Measurements from ENCODE around the gene GLT6D1. TPM values are rescaled to one million over a fixed set of nuclear protein-coding genes. Genes with fewer than 3 reads are reported as not detected.

GLT6D1 gene
- total RNA-seq, 5 donors from 2014 or later (not counting 1 experiment from before 2014, with no cell fraction given), result not detected

DNA sequence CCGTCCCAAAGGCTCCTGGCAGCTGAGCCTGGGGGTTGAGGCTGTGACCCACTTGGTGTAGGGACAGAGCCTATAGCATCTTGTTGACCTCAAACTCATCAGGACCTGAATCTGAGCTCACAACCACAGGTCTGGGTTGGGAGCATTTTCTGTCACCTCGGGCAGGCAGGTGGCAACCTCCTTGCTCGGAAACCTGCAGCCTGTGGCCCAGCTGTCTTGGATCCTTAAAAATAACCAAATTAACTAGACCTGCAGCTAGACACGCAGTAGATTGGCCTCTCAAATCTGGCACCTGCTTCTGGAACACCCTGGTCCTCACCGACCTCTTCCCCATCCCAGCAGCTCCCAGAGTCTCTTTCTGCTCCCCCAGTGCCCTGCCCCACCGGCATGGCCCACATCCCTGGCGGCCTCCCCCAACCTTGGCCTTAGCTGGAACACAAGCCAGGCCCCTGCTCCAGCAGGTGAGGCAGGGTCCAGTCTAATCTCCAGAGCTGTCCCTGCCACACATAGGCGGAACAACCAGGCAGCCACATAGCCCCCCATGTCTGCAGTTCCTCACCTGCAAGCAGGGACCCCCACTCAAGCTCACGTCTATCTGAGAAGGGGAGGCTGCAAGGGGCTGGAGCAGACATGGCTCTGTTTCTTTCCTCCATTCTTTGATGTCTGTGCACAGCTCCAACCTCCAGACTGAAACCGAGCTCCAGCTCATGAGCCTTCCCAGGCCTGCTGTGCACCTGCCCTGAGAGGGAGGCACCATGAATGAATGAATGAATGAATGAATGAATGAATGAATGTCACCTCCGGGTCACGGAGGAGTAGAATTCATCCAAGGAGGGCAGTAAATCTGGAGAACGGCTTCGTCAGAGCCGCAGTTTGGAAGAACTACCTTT is 49.5 kb downstream of the GLT6D1 start:
- WGBS (ENCODE audit: insufficient coverage), result 58% methylated on average over 11 of the region's 15 CpGs
- Mint-ChIP-seq H3K36me3 (no peaks in the 10 kb centered on the region), H3K27ac (no peak overlapping the region), H3K4me3 (no peak overlapping the region), H3K9me3 (peaks cover 0 to 2% (median 2%) of the 10 kb centered on the region in 3 donors), H3K4me1 (no peaks in the 10 kb centered on the region), H3K27me3 (peaks cover 16 to 30% of the 10 kb centered on the region in 2 donors)
- Histone ChIP-seq H3K4me3 (ENCODE audit: control insufficient read depth in 1 of 2, extremely low read depth in 1 of 2, low read length in 1 of 2) (no peak overlapping the region), H3K27ac (ENCODE audit: low read length) (no peak overlapping the region), H3K4me1 (ENCODE audit: control insufficient read depth in 1 of 2, extremely low read depth in 1 of 2, insufficient read depth in 2 of 2, low read length in 2 of 2) (no peaks in the 10 kb centered on the region), H3K36me3 (ENCODE audit: control insufficient read depth in 2 of 2, extremely low read depth in 1 of 2, insufficient read depth in 1 of 2, low read length in 1 of 2) (no peaks in the 10 kb centered on the region), H3K27me3 (replicated peaks in 1 of 2; ENCODE audit: control insufficient read depth in 2 of 2, extremely low read depth in 1 of 2, insufficient read depth in 2 of 2, low read length in 1 of 2) (peaks cover 0 to 40% of the 10 kb centered on the region in 2 experiments), H3K9me3 (no peaks in the 10 kb centered on the region)
- CTCF ChIA-PET, result no interaction called here
- DNase-seq, result no peak
- ATAC-seq (replicated peaks in 1 of 4), result no peak
- POLR2A ChIA-PET, result no interaction called here

DNA sequence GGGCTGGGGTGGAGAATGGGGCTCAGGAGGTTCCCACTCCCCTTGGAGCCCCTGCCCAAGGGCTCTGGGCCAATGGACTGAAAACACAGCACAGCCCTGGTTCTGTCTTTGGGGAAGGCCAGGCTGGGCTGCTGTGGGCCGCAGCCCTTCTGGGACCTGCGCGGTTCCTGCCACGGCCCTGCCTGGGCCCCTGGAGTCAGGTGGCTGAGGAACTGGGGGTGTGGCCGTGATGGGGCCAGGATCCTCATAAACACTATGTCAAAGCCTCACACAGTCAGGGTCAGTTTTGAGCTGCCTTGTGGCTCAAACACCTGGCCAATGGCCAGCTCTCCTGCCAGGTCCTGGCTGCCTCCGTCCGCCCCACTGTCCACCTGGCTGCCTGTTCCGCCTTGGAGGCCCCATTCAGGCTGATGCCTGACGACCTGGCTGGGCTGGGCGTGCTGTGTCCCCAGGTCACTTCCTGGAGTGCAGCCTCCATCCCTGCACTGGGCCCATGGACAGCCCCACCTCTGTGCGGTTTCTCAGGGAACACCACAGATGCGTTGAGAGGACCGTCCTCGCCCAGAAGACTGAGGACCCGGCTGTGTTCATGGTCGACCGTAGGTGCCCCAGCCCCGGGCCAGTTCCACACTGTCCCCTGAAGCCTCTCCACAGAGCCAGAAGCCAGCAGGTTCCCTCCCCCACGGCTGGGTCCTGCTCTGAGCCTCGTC is 50.3 kb downstream of the GLT6D1 start:
- H3K27me3 ChIP-seq (replicated peaks in 1 of 2; ENCODE audit: control insufficient read depth in 2 of 2, extremely low read depth in 1 of 2, insufficient read depth in 2 of 2, low read length in 1 of 2), result peaks cover 0 to 44% of the 10 kb centered on the region in 2 experiments
- no peaks in the 10 kb centered on the region for H3K9me3 Mint-ChIP-seq
- H3K4me3 Mint-ChIP-seq, result no peak overlapping the region
- no peak overlapping the region for H3K27ac ChIP-seq (ENCODE audit: low read length)
- no peaks in the 10 kb centered on the region for H3K4me1 Mint-ChIP-seq
- H3K27ac Mint-ChIP-seq, result no peak overlapping the region
- POLR2A ChIA-PET, result no interaction called here
- peaks cover 14 to 34% of the 10 kb centered on the region in 2 donors for H3K27me3 Mint-ChIP-seq
- WGBS (ENCODE audit: insufficient coverage), result 76% methylated on average over 14 of the region's 20 CpGs
- no peaks in the 10 kb centered on the region for H3K9me3 ChIP-seq
- H3K36me3 Mint-ChIP-seq, result no peaks in the 10 kb centered on the region
- DNase-seq (no peak), ATAC-seq (replicated peaks in 1 of 4) (no peak)
- no peaks in the 10 kb centered on the region for H3K4me1 ChIP-seq (ENCODE audit: control insufficient read depth in 1 of 2, extremely low read depth in 1 of 2, insufficient read depth in 2 of 2, low read length in 2 of 2)
- CTCF ChIA-PET, result no interaction called here
- H3K4me3 ChIP-seq (ENCODE audit: control insufficient read depth in 1 of 2, extremely low read depth in 1 of 2, low read length in 1 of 2), result no peak overlapping the region
- H3K36me3 ChIP-seq (ENCODE audit: control insufficient read depth in 2 of 2, extremely low read depth in 1 of 2, insufficient read depth in 1 of 2, low read length in 1 of 2), result no peaks in the 10 kb centered on the region

DNA sequence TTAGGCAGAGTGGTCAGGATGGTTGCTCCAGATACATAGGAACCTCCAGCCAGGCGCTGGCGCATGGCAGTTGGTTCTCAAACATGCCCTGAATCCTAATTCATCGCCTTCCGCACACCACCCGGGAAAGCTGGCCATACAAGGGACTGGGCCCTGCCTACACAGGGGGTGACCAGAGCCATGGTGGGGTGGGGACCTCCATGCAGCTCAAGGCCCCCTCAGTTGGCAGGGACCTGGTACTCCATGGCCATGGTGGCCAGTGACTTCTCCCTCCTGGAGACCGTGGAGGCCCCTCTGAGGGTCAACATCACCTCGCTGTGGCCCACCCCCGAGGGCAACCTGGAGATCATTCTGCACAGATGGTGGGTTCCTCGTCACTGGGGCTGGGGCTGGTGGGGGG is 51.0 kb downstream of the GLT6D1 start:
- DNase-seq, result no peak
- CTCF ChIA-PET, result no interaction called here
- no peak for ATAC-seq (replicated peaks in 1 of 4)

DNA sequence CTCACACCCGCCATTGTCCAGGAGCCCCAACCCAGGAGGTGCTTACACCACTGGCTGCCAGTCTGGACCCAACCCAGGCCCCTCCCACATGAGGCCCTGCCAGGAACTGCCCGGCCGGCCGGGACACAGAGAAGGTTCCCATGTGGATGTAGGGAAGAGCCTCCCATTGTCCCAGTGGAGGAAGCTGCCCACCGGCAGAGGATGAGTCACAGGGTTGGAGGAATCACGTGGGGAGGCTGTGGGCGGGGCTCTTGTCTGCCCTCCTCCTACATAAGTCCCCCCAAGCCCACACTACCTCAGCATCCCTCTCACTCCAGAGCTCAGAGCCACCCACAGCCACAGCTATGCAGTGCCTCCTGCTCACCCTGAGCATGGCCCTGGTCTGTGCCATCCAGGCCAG is 51.7 kb downstream of the GLT6D1 start:
- Mint-ChIP-seq H3K27me3 (peaks cover 18 to 34% of the 10 kb centered on the region in 2 donors), H3K27ac (no peak overlapping the region), H3K4me3 (no peak overlapping the region), H3K9me3 (no peaks in the 10 kb centered on the region), H3K4me1 (no peaks in the 10 kb centered on the region), H3K36me3 (no peaks in the 10 kb centered on the region)
- H3K36me3 ChIP-seq (ENCODE audit: control insufficient read depth in 2 of 2, extremely low read depth in 1 of 2, insufficient read depth in 1 of 2, low read length in 1 of 2), result no peaks in the 10 kb centered on the region
- no CpG with 5 or more reads among the region's 7 CpGs for WGBS (ENCODE audit: insufficient coverage)
- H3K9me3 ChIP-seq, result no peaks in the 10 kb centered on the region
- ChIA-PET POLR2A (no interaction called here), CTCF (no interaction called here)
- H3K27me3 ChIP-seq (replicated peaks in 1 of 2; ENCODE audit: control insufficient read depth in 2 of 2, extremely low read depth in 1 of 2, insufficient read depth in 2 of 2, low read length in 1 of 2), result peaks cover 0 to 55% of the 10 kb centered on the region in 2 experiments
- ATAC-seq (replicated peaks in 1 of 4), result no peak
- no peak overlapping the region for H3K4me3 ChIP-seq (ENCODE audit: control insufficient read depth in 1 of 2, extremely low read depth in 1 of 2, low read length in 1 of 2)
- no peaks in the 10 kb centered on the region for H3K4me1 ChIP-seq (ENCODE audit: control insufficient read depth in 1 of 2, extremely low read depth in 1 of 2, insufficient read depth in 2 of 2, low read length in 2 of 2)
- H3K27ac ChIP-seq (ENCODE audit: low read length), result no peak overlapping the region
- DNase-seq, result no peak

More for the DNA sequence above, 51.0 kb downstream of the GLT6D1 start:
- H3K4me3 ChIP-seq (ENCODE audit: control insufficient read depth in 1 of 2, extremely low read depth in 1 of 2, low read length in 1 of 2), result no peak overlapping the region
- no peak overlapping the region for H3K4me3 Mint-ChIP-seq
- peaks cover 16 to 31% of the 10 kb centered on the region in 2 donors for H3K27me3 Mint-ChIP-seq
- no peaks in the 10 kb centered on the region for H3K4me1 ChIP-seq (ENCODE audit: control insufficient read depth in 1 of 2, extremely low read depth in 1 of 2, insufficient read depth in 2 of 2, low read length in 2 of 2)
- H3K27ac ChIP-seq (ENCODE audit: low read length), result no peak overlapping the region
- no peaks in the 10 kb centered on the region for H3K36me3 ChIP-seq (ENCODE audit: control insufficient read depth in 2 of 2, extremely low read depth in 1 of 2, insufficient read depth in 1 of 2, low read length in 1 of 2)
- POLR2A ChIA-PET, result no interaction called here
- no peak overlapping the region for H3K27ac Mint-ChIP-seq
- peaks cover 0 to 47% of the 10 kb centered on the region in 2 experiments for H3K27me3 ChIP-seq (replicated peaks in 1 of 2; ENCODE audit: control insufficient read depth in 2 of 2, extremely low read depth in 1 of 2, insufficient read depth in 2 of 2, low read length in 1 of 2)
- H3K4me1 Mint-ChIP-seq, result no peaks in the 10 kb centered on the region
- H3K9me3 Mint-ChIP-seq, result no peaks in the 10 kb centered on the region
- H3K9me3 ChIP-seq, result no peaks in the 10 kb centered on the region
- no peaks in the 10 kb centered on the region for H3K36me3 Mint-ChIP-seq
- 94% methylated on average over 5 of the region's 9 CpGs for WGBS (ENCODE audit: insufficient coverage)

DNA sequence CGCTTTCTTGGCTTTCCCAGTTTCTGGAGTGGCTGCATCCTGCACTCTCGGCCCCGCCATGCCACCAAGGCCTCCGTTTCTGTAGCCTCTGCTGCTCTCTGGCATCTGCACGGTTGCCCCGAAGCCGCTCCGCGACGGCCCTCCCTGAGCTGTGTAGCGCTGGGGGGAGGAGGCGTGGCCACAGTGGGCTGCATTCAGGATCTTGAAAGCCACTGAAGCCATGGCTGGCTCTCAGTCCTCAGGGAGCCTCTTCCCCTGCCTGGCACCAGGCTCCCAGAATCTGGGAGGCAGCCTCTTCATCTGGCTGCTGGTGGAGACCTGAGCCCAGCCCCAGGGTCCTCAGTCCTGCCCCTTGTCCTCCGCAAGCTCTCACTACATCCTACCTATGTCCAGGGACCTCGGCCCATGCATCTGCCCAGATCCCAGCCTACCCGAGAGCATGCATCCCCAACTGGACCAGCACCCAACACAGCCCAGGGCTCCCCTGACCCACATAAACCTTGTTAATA is 52.7 kb downstream of the GLT6D1 start:
- ChIA-PET CTCF (no interaction called here), POLR2A (no interaction called here)
- H3K27ac ChIP-seq (ENCODE audit: low read length), result no peak overlapping the region
- no peaks in the 10 kb centered on the region for H3K4me1 ChIP-seq (ENCODE audit: control insufficient read depth in 1 of 2, extremely low read depth in 1 of 2, insufficient read depth in 2 of 2, low read length in 2 of 2)
- H3K4me3 ChIP-seq (ENCODE audit: control insufficient read depth in 1 of 2, extremely low read depth in 1 of 2, low read length in 1 of 2), result no peak overlapping the region
- WGBS (ENCODE audit: insufficient coverage), result 68% methylated on average over 11 of the region's 15 CpGs
- no peak overlapping the region for H3K27ac Mint-ChIP-seq
- H3K27me3 ChIP-seq (replicated peaks in 1 of 2; ENCODE audit: control insufficient read depth in 2 of 2, extremely low read depth in 1 of 2, insufficient read depth in 2 of 2, low read length in 1 of 2), result peaks cover 0 to 50% of the 10 kb centered on the region in 2 experiments
- H3K36me3 ChIP-seq (ENCODE audit: control insufficient read depth in 2 of 2, extremely low read depth in 1 of 2, insufficient read depth in 1 of 2, low read length in 1 of 2), result no peaks in the 10 kb centered on the region
- DNase-seq, result no peak
- H3K27me3 Mint-ChIP-seq, result peaks cover 18 to 32% of the 10 kb centered on the region in 2 donors
- H3K9me3 ChIP-seq, result no peaks in the 10 kb centered on the region
- no peaks in the 10 kb centered on the region for H3K4me1 Mint-ChIP-seq
- H3K36me3 Mint-ChIP-seq, result no peaks in the 10 kb centered on the region
- ATAC-seq (replicated peaks in 1 of 4), result no peak
- H3K9me3 Mint-ChIP-seq, result no peaks in the 10 kb centered on the region
- no peak overlapping the region for H3K4me3 Mint-ChIP-seq

DNA sequence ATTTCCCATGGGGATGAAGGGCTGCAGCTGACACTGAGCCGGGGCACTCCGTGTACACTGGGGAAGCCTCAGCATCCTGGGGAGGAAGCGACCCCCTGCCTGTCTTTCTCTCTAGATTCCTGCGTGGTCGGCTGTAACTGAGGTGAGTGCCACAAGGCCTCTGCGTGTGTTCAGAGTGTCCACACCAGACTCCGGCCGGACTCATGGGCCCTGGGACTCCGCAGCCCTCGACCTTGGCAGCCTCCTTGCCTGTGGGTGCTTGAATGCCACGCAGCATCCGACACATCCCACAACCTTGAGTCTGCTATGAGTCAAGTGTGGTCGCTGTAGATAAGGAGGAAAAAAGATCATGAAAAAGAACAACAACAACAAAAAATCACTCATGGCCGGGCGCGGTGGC is 54.4 kb downstream of the GLT6D1 start:
- WGBS (ENCODE audit: insufficient coverage), result 60% methylated on average over 7 of the region's 16 CpGs
- no peaks in the 10 kb centered on the region for H3K36me3 ChIP-seq (ENCODE audit: control insufficient read depth in 2 of 2, extremely low read depth in 1 of 2, insufficient read depth in 1 of 2, low read length in 1 of 2)
- H3K9me3 ChIP-seq, result no peaks in the 10 kb centered on the region
- CTCF ChIA-PET, result no interaction called here
- H3K36me3 Mint-ChIP-seq, result no peaks in the 10 kb centered on the region
- H3K27ac Mint-ChIP-seq, result no peak overlapping the region
- H3K4me3 ChIP-seq (ENCODE audit: control insufficient read depth in 1 of 2, extremely low read depth in 1 of 2, low read length in 1 of 2), result no peak overlapping the region
- DNase-seq, result no peak
- no peak overlapping the region for H3K4me3 Mint-ChIP-seq
- no peaks in the 10 kb centered on the region for H3K4me1 Mint-ChIP-seq
- POLR2A ChIA-PET, result no interaction called here
- peaks cover 12 to 25% of the 10 kb centered on the region in 2 donors for H3K27me3 Mint-ChIP-seq
- peaks cover 0 to 52% of the 10 kb centered on the region in 2 experiments for H3K27me3 ChIP-seq (replicated peaks in 1 of 2; ENCODE audit: control insufficient read depth in 2 of 2, extremely low read depth in 1 of 2, insufficient read depth in 2 of 2, low read length in 1 of 2)
- H3K27ac ChIP-seq (ENCODE audit: low read length), result no peak overlapping the region
- H3K4me1 ChIP-seq (ENCODE audit: control insufficient read depth in 1 of 2, extremely low read depth in 1 of 2, insufficient read depth in 2 of 2, low read length in 2 of 2), result no peaks in the 10 kb centered on the region
- no peaks in the 10 kb centered on the region for H3K9me3 Mint-ChIP-seq
- no peak for ATAC-seq (replicated peaks in 1 of 4)
